ENCODE results near the gene HDHD3. TPM values are rescaled to one million over a fixed set of nuclear protein-coding genes. Genes with fewer than 3 reads are reported as not detected.

HDHD3 gene
- total and polyA plus RNA-seq, 8 donors: 18.8 to 80.6 (median 27.4) TPM

DNA sequence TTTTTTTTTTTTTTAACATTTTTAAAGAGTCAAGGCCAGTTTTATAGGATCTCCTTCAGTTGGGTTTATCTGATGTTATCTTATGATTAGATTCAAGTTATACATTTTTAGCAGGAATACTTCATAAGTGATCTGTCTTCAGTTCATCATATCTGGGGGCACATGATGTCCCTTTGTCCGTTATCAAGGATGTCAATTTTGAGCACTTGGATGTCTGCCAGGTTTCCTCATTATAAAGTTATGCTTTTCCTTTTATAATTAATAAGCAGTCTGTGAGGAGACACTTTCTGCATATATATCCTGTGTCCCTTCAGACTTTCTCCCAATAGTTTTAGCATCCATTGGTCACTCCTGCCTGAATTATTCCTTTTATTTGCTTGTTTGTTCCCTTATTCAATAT lies 11.8 kb downstream of the HDHD3 start:
- no peaks in the 10 kb centered on the region for H3K9me3 ChIP-seq
- no peak overlapping the region for H3K27ac ChIP-seq
- no peak overlapping the region for H3K4me3 ChIP-seq
- WGBS, 2 donors: 53 to 61% methylated on average over 1 of the region's 1 CpG
- H3K4me1 ChIP-seq: peaks cover 3 to 7% (median 6%) of the 10 kb centered on the region in 3 donors
- no peak for FAIRE-seq
- no peak for DNase-seq
- intact Hi-C loops (cut with DNase I): no loop called here
- no peaks in the 10 kb centered on the region for H3K36me3 ChIP-seq
- TF ChIP-seq, protein P1, sequence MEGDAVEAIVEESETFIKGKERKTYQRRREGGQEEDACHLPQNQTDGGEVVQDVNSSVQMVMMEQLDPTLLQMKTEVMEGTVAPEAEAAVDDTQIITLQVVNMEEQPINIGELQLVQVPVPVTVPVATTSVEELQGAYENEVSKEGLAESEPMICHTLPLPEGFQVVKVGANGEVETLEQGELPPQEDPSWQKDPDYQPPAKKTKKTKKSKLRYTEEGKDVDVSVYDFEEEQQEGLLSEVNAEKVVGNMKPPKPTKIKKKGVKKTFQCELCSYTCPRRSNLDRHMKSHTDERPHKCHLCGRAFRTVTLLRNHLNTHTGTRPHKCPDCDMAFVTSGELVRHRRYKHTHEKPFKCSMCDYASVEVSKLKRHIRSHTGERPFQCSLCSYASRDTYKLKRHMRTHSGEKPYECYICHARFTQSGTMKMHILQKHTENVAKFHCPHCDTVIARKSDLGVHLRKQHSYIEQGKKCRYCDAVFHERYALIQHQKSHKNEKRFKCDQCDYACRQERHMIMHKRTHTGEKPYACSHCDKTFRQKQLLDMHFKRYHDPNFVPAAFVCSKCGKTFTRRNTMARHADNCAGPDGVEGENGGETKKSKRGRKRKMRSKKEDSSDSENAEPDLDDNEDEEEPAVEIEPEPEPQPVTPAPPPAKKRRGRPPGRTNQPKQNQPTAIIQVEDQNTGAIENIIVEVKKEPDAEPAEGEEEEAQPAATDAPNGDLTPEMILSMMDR (IDR thresholded peaks at IDR 0.05): no peak
- no peaks in the 10 kb centered on the region for H3K27me3 ChIP-seq
- ATAC-seq: no peak

DNA sequence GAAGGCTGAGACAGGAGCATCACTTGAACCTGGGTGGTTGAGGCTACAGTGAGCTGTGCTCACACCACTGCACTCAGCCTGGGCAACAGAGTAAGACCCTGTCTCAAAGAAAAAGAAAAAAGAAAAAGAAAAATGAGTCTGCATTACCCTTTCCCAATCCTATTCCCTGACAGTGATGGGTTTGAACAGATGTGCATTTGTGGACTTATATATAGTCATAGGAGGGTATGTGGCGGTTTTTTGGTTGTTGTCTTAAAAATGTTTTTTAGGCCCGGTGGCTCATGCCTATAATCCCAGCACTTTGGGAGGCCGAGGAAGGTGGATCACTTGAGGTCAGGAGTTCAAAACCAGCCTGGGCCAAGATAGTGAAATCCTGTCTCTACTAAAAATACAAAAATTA lies 13.4 kb downstream of the HDHD3 start:
- intact Hi-C loops (cut with DNase I): no loop called here
- Histone ChIP-seq H3K4me3 (no peak overlapping the region), H3K36me3 (no peaks in the 10 kb centered on the region), H3K27ac (no peak overlapping the region), H3K9me3 (no peaks in the 10 kb centered on the region), H3K27me3 (no peaks in the 10 kb centered on the region), H3K4me1 (no peaks in the 10 kb centered on the region)
- DNase-seq (no peak), ATAC-seq (no peak), FAIRE-seq (no peak)
- TF ChIP-seq, protein P1 (IDR thresholded peaks at IDR 0.05): no peak
- WGBS, 2 donors: 63 to 75% methylated on average over 3 of the region's 3 CpGs

DNA sequence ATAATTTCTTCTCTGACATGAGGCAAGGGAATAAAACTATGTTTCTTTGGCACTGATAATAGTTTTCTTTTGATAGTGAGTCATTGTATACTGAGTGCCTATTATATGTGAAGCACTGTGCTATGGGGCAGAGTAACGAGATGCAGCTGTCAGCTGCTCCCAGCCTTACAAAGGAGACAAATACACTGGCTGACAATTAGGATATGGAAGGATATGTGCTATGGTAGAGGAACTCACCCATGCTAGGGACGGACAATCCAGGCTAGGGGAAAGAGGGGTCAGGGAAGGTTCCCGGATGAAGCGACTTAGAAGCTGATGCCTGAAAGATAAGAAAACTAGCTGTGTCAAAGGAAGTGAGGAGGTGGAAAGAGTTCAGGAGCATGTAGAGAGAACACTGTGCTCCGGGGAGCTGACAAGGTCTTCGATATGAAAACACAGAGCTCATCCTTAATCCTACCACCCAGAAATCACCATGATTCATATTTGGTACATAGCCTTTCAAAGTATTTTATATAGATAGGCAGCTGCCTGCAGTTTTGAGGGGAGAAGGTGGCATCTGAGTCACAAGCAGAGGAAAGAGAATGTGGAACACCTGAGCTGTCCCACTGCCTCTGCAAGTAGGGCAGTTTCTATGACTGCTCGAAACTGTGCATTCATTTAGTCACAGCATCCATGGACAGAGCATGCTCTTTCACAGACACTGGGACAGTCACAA lies 15.3 kb downstream of the HDHD3 start:
- no peaks in the 10 kb centered on the region for H3K4me1 ChIP-seq
- H3K4me3 ChIP-seq: no peak overlapping the region
- WGBS, 2 donors: 78 to 80% methylated on average over 7 of the region's 7 CpGs
- H3K27me3 ChIP-seq: no peaks in the 10 kb centered on the region
- H3K27ac ChIP-seq: no peak overlapping the region
- FAIRE-seq: no peak
- TF ChIP-seq, protein P1 (IDR thresholded peaks at IDR 0.05): no peak
- no peaks in the 10 kb centered on the region for H3K9me3 ChIP-seq
- intact Hi-C loops (cut with DNase I): no loop called here
- no peaks in the 10 kb centered on the region for H3K36me3 ChIP-seq
- DNase-seq: no peak
- peak in 3 of 4 donors; percentile 13 to 56 (median 43) for ATAC-seq

DNA sequence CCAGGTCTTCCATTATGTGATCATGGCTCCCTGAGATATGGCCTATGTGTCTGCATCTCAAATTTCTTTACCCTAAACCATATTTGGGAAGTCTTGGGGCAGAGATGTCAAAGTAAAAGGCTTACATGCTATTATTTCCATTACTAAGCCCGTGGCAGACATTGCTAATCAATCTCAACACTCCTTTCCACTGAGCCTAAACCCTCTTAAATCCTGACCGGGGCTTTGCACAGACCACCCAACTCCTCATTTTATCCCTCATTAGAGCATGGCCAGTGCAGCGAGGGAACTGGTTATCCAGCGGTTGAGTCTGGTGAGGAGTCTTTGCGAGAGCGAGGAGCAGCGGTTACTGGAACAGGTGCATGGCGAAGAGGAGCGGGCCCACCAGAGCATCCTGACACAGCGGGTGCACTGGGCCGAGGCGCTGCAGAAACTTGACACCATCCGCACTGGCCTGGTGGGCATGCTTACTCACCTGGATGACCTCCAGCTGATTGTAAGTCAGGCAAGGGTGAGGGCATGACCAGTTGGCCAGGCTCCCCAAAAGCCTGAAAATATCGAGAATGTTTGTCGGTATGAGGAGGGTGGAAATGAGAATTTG lies 16.4 kb downstream of the HDHD3 start:
- ATAC-seq (no peak), DNase-seq (no peak), FAIRE-seq (no peak)
- WGBS, 2 donors: 86 to 88% methylated on average over 15 of the region's 15 CpGs
- no peak overlapping the region for H3K4me3 ChIP-seq
- H3K36me3 ChIP-seq: no peaks in the 10 kb centered on the region
- H3K27me3 ChIP-seq: no peaks in the 10 kb centered on the region
- TF ChIP-seq, protein P1 (IDR thresholded peaks at IDR 0.05): no peak
- no peaks in the 10 kb centered on the region for H3K4me1 ChIP-seq
- H3K27ac ChIP-seq: no peak overlapping the region
- intact Hi-C loops (cut with DNase I): no loop called here
- no peaks in the 10 kb centered on the region for H3K9me3 ChIP-seq

DNA sequence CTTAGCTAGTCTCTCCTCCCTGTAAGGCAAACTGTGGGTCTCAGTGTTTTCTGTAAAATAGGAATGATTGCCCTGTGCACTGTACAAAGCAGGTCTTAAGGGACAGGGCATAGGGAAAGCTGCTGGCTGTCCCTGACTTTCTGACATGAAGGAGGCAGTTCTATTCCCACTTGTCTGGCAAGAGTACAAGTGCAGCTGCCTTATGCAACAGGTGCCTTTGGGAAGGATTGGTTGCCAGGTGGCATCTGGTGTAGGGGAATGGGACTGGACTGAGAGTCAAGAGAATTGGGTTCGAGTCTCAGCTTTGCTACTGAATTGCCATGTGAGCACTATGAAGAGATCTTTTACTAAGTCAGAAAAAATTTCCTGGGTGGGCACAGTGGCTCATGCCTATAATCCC lies 17.4 kb downstream of the HDHD3 start:
- H3K27ac ChIP-seq: no peak overlapping the region
- no peaks in the 10 kb centered on the region for H3K4me1 ChIP-seq
- intact Hi-C loops (cut with DNase I): no loop called here
- DNase-seq: peak in 4 of 6 donors; percentile 72 to 86 (median 76)
- H3K9me3 ChIP-seq: no peaks in the 10 kb centered on the region
- H3K4me3 ChIP-seq: no peak overlapping the region
- WGBS, 2 donors: 26 to 42% methylated on average over 1 of the region's 1 CpG
- H3K36me3 ChIP-seq: no peaks in the 10 kb centered on the region
- no peak for FAIRE-seq
- no peaks in the 10 kb centered on the region for H3K27me3 ChIP-seq
- peak; percentile 77 to 96 (median 88) for ATAC-seq
- TF ChIP-seq, protein P1 (IDR thresholded peaks at IDR 0.05): no peak

Measured in pancreas (tissue), 10 donors.